KG1 (cell line): ENCODE data around the gene FBXO41.

Source experiments
- DNase-seq: peaks from one replicate; lab custom pipeline; 2025; lab: John Stamatoyannopoulos, UW

The FBXO41 gene

GRCh38 chr2:73210696-73211095, 73.6 kb downstream of the FBXO41 start:
- DNase-seq = no peak

GRCh38 chr2:73210019-73210418, 74.3 kb downstream of the FBXO41 start:
- DNase-seq = no peak

- DNase-seq = no peak
Observed at GRCh38 chr2:73208258-73208657, 76.0 kb downstream of the FBXO41 start.

GRCh38 chr2:73205611-73206010, 78.7 kb downstream of the FBXO41 start:
- no peak for DNase-seq
